ENCODE measurements around the gene LUC7L. TPM values are rescaled to one million over a fixed set of nuclear protein-coding genes. Genes with fewer than 3 reads are reported as not detected.
"Not testable (repeated sequence)": the region's sequence is repeated elsewhere in the genome, so short reads cannot be mapped to it uniquely, and the experiment has no call there.

LUC7L gene
- total RNA-seq, 1 donor from 2014 or later = 231 TPM

DNA sequence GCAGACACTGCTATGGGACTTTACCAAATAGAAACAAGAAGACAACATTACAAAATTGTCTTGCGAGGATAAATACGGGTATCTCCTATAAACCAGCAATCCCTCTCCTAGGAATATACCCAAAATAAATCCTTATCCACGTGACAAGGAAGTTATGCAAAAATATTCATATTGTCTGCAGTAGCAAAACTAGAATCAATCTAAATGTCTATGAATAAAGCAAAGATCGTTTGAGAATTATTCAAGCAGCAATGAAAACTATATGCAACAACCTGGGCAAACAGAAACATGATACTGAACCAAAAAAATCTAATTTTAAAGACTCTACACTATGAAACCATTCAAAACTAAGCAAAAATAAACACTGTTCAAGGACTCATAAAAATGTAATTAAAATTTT is 9.2 kb downstream of the LUC7L start:
- no peak overlapping the region for H3K9ac ChIP-seq
- no peaks in the 10 kb centered on the region for H3K27me3 ChIP-seq
- TF ChIP-seq, protein P1, sequence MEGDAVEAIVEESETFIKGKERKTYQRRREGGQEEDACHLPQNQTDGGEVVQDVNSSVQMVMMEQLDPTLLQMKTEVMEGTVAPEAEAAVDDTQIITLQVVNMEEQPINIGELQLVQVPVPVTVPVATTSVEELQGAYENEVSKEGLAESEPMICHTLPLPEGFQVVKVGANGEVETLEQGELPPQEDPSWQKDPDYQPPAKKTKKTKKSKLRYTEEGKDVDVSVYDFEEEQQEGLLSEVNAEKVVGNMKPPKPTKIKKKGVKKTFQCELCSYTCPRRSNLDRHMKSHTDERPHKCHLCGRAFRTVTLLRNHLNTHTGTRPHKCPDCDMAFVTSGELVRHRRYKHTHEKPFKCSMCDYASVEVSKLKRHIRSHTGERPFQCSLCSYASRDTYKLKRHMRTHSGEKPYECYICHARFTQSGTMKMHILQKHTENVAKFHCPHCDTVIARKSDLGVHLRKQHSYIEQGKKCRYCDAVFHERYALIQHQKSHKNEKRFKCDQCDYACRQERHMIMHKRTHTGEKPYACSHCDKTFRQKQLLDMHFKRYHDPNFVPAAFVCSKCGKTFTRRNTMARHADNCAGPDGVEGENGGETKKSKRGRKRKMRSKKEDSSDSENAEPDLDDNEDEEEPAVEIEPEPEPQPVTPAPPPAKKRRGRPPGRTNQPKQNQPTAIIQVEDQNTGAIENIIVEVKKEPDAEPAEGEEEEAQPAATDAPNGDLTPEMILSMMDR (IDR thresholded peaks at IDR 0.05) = no peak
- TF ChIP-seq EZH2 (IDR thresholded peaks at IDR 0.05) (no peak), EZH2phosphoT487 (IDR thresholded peaks at IDR 0.05) (no peak)
- H3K4me2 ChIP-seq = no peak overlapping the region
- DNase-seq (ENCODE audit: low spot score) = no peak
- no peaks in the 10 kb centered on the region for H3K4me1 ChIP-seq
- peaks cover 100% of the 10 kb centered on the region for H3K79me2 ChIP-seq (ENCODE audit: low read depth)
- H3F3A ChIP-seq (ENCODE audit: low read depth) = peaks cover 8% of the 10 kb centered on the region
- H4K20me1 ChIP-seq (ENCODE audit: low read depth) = peaks cover 96% of the 10 kb centered on the region
- H2AFZ ChIP-seq (replicated peaks) = no peak overlapping the region
- no peaks in the 10 kb centered on the region for H3K27me3 Mint-ChIP-seq (ENCODE audit: insufficient read depth, low read depth)
- H3K36me3 Mint-ChIP-seq = peaks cover 25% of the 10 kb centered on the region
- no peak overlapping the region for H3K4me3 Mint-ChIP-seq
- H3K9me3 Mint-ChIP-seq = no peaks in the 10 kb centered on the region
- H3K27ac Mint-ChIP-seq = no peak overlapping the region
- H3K4me1 Mint-ChIP-seq = no peaks in the 10 kb centered on the region
- peaks cover 9% of the 10 kb centered on the region for H3K36me3 ChIP-seq
- H3K4me3 ChIP-seq = no peak overlapping the region
- H3K9me3 ChIP-seq (ENCODE audit: low read depth) = no peaks in the 10 kb centered on the region
- no peak overlapping the region for H3K27ac ChIP-seq

DNA sequence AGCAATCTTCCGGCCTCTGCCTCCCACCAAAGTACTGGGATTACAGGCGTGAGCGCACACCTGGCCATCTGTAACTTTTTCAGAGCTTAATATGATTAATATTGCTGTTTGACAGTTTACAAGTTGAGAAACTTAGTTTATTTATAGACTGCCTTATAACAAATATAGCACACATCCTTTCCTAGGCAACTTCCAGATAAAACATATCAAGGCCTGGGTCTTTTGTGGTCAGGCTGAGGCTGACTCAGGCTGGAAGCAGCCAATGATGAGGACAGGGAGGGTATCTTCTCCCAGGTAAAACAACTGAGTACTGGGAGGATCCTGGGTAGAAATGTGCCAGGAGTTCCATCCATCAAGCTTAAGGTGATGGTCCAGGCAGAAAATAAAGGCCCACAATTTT is 16.2 kb downstream of the LUC7L start:
- H3K27me3 ChIP-seq = no peaks in the 10 kb centered on the region
- H2AFZ ChIP-seq (replicated peaks) = no peak overlapping the region
- H3K9ac ChIP-seq = no peak overlapping the region
- Mint-ChIP-seq H3K27me3 (ENCODE audit: insufficient read depth, low read depth) (no peaks in the 10 kb centered on the region), H3K36me3 (peaks cover 27% of the 10 kb centered on the region), H3K4me1 (no peaks in the 10 kb centered on the region), H3K9me3 (no peaks in the 10 kb centered on the region), H3K4me3 (no peak overlapping the region), H3K27ac (no peak overlapping the region)
- TF ChIP-seq EZH2phosphoT487 (IDR thresholded peaks at IDR 0.05) = no peak
- no peak for TF ChIP-seq EZH2 (IDR thresholded peaks at IDR 0.05)
- TF ChIP-seq, protein P1 (IDR thresholded peaks at IDR 0.05) = no peak
- H3K79me2 ChIP-seq (ENCODE audit: low read depth) = peaks cover 99% of the 10 kb centered on the region
- H3K4me1 ChIP-seq = no peaks in the 10 kb centered on the region
- H3K36me3 ChIP-seq = peaks cover 21% of the 10 kb centered on the region
- no peak overlapping the region for H3K4me3 ChIP-seq
- H3K4me2 ChIP-seq = no peak overlapping the region
- no peak for DNase-seq (ENCODE audit: low spot score)
- H3F3A ChIP-seq (ENCODE audit: low read depth) = peaks cover 9% of the 10 kb centered on the region
- H4K20me1 ChIP-seq (ENCODE audit: low read depth) = peaks cover 95% of the 10 kb centered on the region
- H3K9me3 ChIP-seq (ENCODE audit: low read depth) = no peaks in the 10 kb centered on the region
- H3K27ac ChIP-seq = no peak overlapping the region

DNA sequence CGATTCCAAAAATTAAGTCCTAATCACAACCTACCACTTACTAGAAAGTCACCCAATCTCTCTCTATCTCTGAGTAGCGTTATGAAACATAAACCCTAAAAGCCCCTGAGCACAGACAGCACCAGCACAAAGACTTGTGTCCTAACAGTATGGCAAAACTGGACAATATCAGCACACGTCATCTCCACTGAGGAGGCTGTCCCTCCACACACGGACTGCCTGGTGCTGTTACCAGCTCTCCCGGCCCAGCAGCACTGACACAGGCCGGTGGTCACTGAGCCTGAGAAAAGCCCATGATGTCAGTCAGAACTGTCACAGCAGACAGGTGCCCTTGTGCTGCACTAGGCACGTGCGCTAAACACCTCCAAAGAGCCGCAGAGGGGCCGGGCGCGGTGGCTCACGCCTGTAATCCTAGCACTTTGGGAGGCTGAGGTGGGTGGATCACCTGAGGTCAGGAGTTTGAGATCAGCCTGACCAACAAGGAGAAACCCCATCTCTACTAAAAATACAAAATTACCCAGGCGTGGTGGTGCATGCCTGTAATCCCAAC is 17.5 kb downstream of the LUC7L start:
- H3K9ac ChIP-seq; H3K27me3 Mint-ChIP-seq (ENCODE audit: insufficient read depth, low read depth); H2AFZ ChIP-seq (replicated peaks); DNase-seq (ENCODE audit: low spot score); H3K27ac Mint-ChIP-seq; H3K27ac ChIP-seq; H3K4me1 ChIP-seq; H3K9me3 ChIP-seq (ENCODE audit: low read depth); H3K4me1 Mint-ChIP-seq; H3K9me3 Mint-ChIP-seq; H3F3A ChIP-seq (ENCODE audit: low read depth); H3K4me2 ChIP-seq; H3K4me3 Mint-ChIP-seq; H3K4me3 ChIP-seq; H3K27me3 ChIP-seq: not testable (repeated sequence)
- Histone ChIP-seq H3K79me2 (ENCODE audit: low read depth) (peaks cover 89% of the 10 kb centered on the region), H3K36me3 (peaks cover 18% of the 10 kb centered on the region), H4K20me1 (ENCODE audit: low read depth) (peaks cover 91% of the 10 kb centered on the region)
- peaks cover 28% of the 10 kb centered on the region for H3K36me3 Mint-ChIP-seq

DNA sequence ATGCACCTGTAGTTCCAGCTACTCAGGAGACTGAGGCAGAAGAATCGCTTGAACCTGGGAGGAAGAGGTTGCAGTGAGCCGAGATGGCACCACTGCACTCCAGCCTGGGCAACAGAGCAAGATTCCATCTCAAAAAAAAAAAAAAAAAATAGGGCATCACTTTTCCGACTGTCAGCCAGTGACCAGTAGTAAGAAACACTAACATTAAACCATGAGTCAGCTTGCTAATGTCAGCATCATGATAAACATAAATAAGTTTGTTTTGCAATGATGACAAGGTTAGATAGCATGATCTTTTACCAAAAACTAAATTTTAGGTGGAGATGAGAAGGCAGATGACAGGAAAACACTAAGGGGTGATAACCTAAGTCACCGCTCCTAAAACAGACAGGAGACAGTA is 19.9 kb downstream of the LUC7L start:
- H3K4me3 Mint-ChIP-seq; H3K27me3 ChIP-seq; H3K4me1 Mint-ChIP-seq; H3K9ac ChIP-seq; H3F3A ChIP-seq (ENCODE audit: low read depth); H3K4me1 ChIP-seq; H2AFZ ChIP-seq (replicated peaks); H3K9me3 ChIP-seq (ENCODE audit: low read depth); H3K27ac ChIP-seq; H3K9me3 Mint-ChIP-seq; H3K27me3 Mint-ChIP-seq (ENCODE audit: insufficient read depth, low read depth); H3K36me3 ChIP-seq; H3K4me3 ChIP-seq; H3K27ac Mint-ChIP-seq; DNase-seq (ENCODE audit: low spot score); H3K4me2 ChIP-seq: not testable (repeated sequence)
- H4K20me1 ChIP-seq (ENCODE audit: low read depth) = peaks cover 70% of the 10 kb centered on the region
- peaks cover 68% of the 10 kb centered on the region for H3K79me2 ChIP-seq (ENCODE audit: low read depth)
- peaks cover 28% of the 10 kb centered on the region for H3K36me3 Mint-ChIP-seq

DNA sequence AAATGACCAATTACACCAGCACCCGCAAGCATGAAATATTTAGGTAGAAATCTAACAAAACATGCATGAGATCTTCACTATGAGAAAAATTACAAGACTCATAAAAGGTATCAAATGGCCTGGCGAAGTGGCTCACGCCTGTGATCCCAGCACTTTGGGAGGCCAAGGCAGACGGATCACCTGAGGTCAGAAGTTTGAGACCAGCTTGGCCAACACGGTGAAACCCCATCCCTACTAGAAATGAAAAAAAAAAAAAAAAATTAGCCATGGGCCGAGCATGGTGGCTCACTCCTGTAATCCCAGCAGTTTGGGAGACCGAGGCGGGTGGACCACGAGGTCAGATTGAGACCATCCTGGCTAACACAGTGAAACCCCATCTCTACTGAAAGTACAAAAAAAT is 25.2 kb downstream of the LUC7L start:
- not testable (repeated sequence) for H3F3A ChIP-seq (ENCODE audit: low read depth); H3K27ac Mint-ChIP-seq; H3K27me3 Mint-ChIP-seq (ENCODE audit: insufficient read depth, low read depth); H3K9me3 Mint-ChIP-seq; H3K4me1 ChIP-seq; H3K27ac ChIP-seq; H3K9me3 ChIP-seq (ENCODE audit: low read depth); H2AFZ ChIP-seq (replicated peaks); H3K9ac ChIP-seq; H3K4me2 ChIP-seq; DNase-seq (ENCODE audit: low spot score); H3K27me3 ChIP-seq; H3K4me3 ChIP-seq; H3K4me3 Mint-ChIP-seq; H3K4me1 Mint-ChIP-seq
- peaks cover 11% of the 10 kb centered on the region for H3K36me3 ChIP-seq
- H3K79me2 ChIP-seq (ENCODE audit: low read depth) = peaks cover 23% of the 10 kb centered on the region
- H3K36me3 Mint-ChIP-seq = peaks cover 34% of the 10 kb centered on the region
- peaks cover 27% of the 10 kb centered on the region for H4K20me1 ChIP-seq (ENCODE audit: low read depth)
